ENCODE results near the gene LILRB2. TPM values are rescaled to one million over a fixed set of nuclear protein-coding genes. Genes with fewer than 3 reads are reported as not detected.
A peak's percentile ranks its signal among the peaks of the same experiment; 100 is the strongest.

LILRB2 gene
- polyA plus RNA-seq, 1 experiment = not detected

GRCh38 chr19:54271106-54271505 is 9.8 kb downstream of the LILRB2 start:
- DNase-seq (ENCODE audit: low read depth) = no peak
- Histone ChIP-seq H3K4me3 (ENCODE audit: low read depth, low read length) (no peak overlapping the region), H3K36me3 (ENCODE audit: control insufficient read depth, insufficient read depth, low read length) (no peaks in the 10 kb centered on the region), H3K27me3 (ENCODE audit: control insufficient read depth, insufficient read depth, low read length) (no peaks in the 10 kb centered on the region)
- no peak for TF ChIP-seq CTCF (IDR thresholded peaks at IDR 0.05; ENCODE audit: insufficient read depth, low read depth, low read length)
- ChIA-PET CTCF (no interaction called here), POLR2A (no interaction called here)

GRCh38 chr19:54268936-54269335 is 12.0 kb downstream of the LILRB2 start:
- Histone ChIP-seq H3K27me3 (ENCODE audit: control insufficient read depth, insufficient read depth, low read length) (no peaks in the 10 kb centered on the region), H3K36me3 (ENCODE audit: control insufficient read depth, insufficient read depth, low read length) (no peaks in the 10 kb centered on the region), H3K4me3 (ENCODE audit: low read depth, low read length) (no peak overlapping the region)
- ChIA-PET POLR2A (no interaction called here), CTCF (no interaction called here)
- no peak for DNase-seq (ENCODE audit: low read depth)
- no peak for TF ChIP-seq CTCF (IDR thresholded peaks at IDR 0.05; ENCODE audit: insufficient read depth, low read depth, low read length)

GRCh38 chr19:54266133-54266532 is 14.8 kb downstream of the LILRB2 start:
- H3K36me3 ChIP-seq (ENCODE audit: control insufficient read depth, insufficient read depth, low read length) = no peaks in the 10 kb centered on the region
- POLR2A ChIA-PET = no interaction called here
- H3K4me3 ChIP-seq (ENCODE audit: low read depth, low read length) = no peak overlapping the region
- no peaks in the 10 kb centered on the region for H3K27me3 ChIP-seq (ENCODE audit: control insufficient read depth, insufficient read depth, low read length)
- peak; percentile 74 for TF ChIP-seq CTCF (IDR thresholded peaks at IDR 0.05; ENCODE audit: insufficient read depth, low read depth, low read length)
- CTCF ChIA-PET = interaction anchor here (0.5 to 3.1 kb wide), 9 partner anchors 9 to 101 kb away, joined by 3 to 9 read pairs (median 3); partner anchors contain the start of gene LILRB5
- DNase-seq (ENCODE audit: low read depth) = no peak

- Histone ChIP-seq H3K36me3 (ENCODE audit: control insufficient read depth, insufficient read depth, low read length) (no peaks in the 10 kb centered on the region), H3K27me3 (ENCODE audit: control insufficient read depth, insufficient read depth, low read length) (no peaks in the 10 kb centered on the region), H3K4me3 (ENCODE audit: low read depth, low read length) (no peak overlapping the region)
- DNase-seq (ENCODE audit: low read depth) = no peak
- no peak for TF ChIP-seq CTCF (IDR thresholded peaks at IDR 0.05; ENCODE audit: insufficient read depth, low read depth, low read length)
- CTCF ChIA-PET = no interaction called here
- POLR2A ChIA-PET = no interaction called here
These were observed 18.4 kb downstream of the LILRB2 start for GRCh38 chr19:54262470-54262869.

- Histone ChIP-seq H3K4me3 (ENCODE audit: low read depth, low read length) (no peak overlapping the region), H3K27me3 (ENCODE audit: control insufficient read depth, insufficient read depth, low read length) (no peaks in the 10 kb centered on the region; the same call in 1 of the 2 replicates), H3K36me3 (ENCODE audit: control insufficient read depth, insufficient read depth, low read length) (no peaks in the 10 kb centered on the region)
- DNase-seq (ENCODE audit: low read depth) = no peak
- TF ChIP-seq CTCF (IDR thresholded peaks at IDR 0.05; ENCODE audit: insufficient read depth, low read depth, low read length) = no peak
- CTCF ChIA-PET = no interaction called here
- POLR2A ChIA-PET = no interaction called here
These were observed 18.8 kb downstream of the LILRB2 start for GRCh38 chr19:54262066-54262465.
